Fibroblast of skin of left biceps (primary cell): ENCODE data around the gene SLFN14.
"Not testable (repeated sequence)": the region's sequence is repeated elsewhere in the genome, so short reads cannot be mapped to it uniquely, and the experiment has no call there.

ENCODE experiments used
- DNase-seq, 2 experiments: peaks; one replicate each; pipeline ENCODE4 v3.0.0-alpha.2; 2013; ENCODE audit warnings: low read depth in 2 of 2

Gene SLFN14

GRCh38 chr17:35521654-35522256 is 38.9 kb downstream of the SLFN14 start:
- DNase-seq, result not testable (repeated sequence)

GRCh38 chr17:35521150-35521549 is 39.5 kb downstream of the SLFN14 start:
- DNase-seq, result no peak

GRCh38 chr17:35519906-35520442 is 40.6 kb downstream of the SLFN14 start:
- no peak for DNase-seq

GRCh38 chr17:35519439-35519838 is 41.2 kb downstream of the SLFN14 start:
- no peak for DNase-seq

- not testable (repeated sequence) for DNase-seq
Observed at GRCh38 chr17:35518431-35518830, 42.2 kb downstream of the SLFN14 start.

- no peak for DNase-seq
Observed at GRCh38 chr17:35515027-35515426, 45.6 kb downstream of the SLFN14 start.

- no peak for DNase-seq
Observed at GRCh38 chr17:35514564-35514963, 46.1 kb downstream of the SLFN14 start.
